ENCODE measurements around the gene PSENEN.

Gene PSENEN

GRCh38 chr19:35750167-35750566 lies 4.7 kb downstream of the PSENEN start:
- no peak for DNase-seq (ENCODE audit: low read depth, low spot score)
- Histone ChIP-seq H3K4me3 (no peak overlapping the region), H3K9ac (ENCODE audit: insufficient read length) (no peak overlapping the region), H3K36me3 (ENCODE audit: insufficient read depth, low read length) (no peaks in the 10 kb centered on the region; the same call in 1 of the 2 replicates), H3K27ac (no peak overlapping the region), H3K9me3 (ENCODE audit: low read depth, low read length) (no peaks in the 10 kb centered on the region)
- no peak for TF ChIP-seq EZH2 (IDR thresholded peaks at IDR 0.05)
- TF ChIP-seq POLR2AphosphoS5 (IDR thresholded peaks at IDR 0.05; ENCODE audit: borderline replicate concordance, low read depth, low read length): no peak
- no peak for TF ChIP-seq FOXP2 (optimal IDR thresholded peaks at IDR 0.05; ENCODE audit: control extremely low read depth, extremely low read length, insufficient read depth)

GRCh38 chr19:35751839-35752745 lies 6.6 kb downstream of the PSENEN start:
- Histone ChIP-seq H3K27ac (no peak overlapping the region), H3K36me3 (ENCODE audit: insufficient read depth, low read length) (no peaks in the 10 kb centered on the region; the same call in 1 of the 2 replicates), H3K9me3 (ENCODE audit: low read depth, low read length) (no peaks in the 10 kb centered on the region), H3K4me3 (no peak overlapping the region), H3K9ac (ENCODE audit: insufficient read length) (no peak overlapping the region)
- DNase-seq (ENCODE audit: low read depth, low spot score): no peak
- TF ChIP-seq FOXP2 (optimal IDR thresholded peaks at IDR 0.05; ENCODE audit: control extremely low read depth, extremely low read length, insufficient read depth) (no peak), EZH2 (IDR thresholded peaks at IDR 0.05) (no peak), POLR2AphosphoS5 (IDR thresholded peaks at IDR 0.05; ENCODE audit: borderline replicate concordance, low read depth, low read length) (no peak)

GRCh38 chr19:35752746-35753350 lies 7.4 kb downstream of the PSENEN start:
- TF ChIP-seq EZH2 (IDR thresholded peaks at IDR 0.05): no peak
- no peak for TF ChIP-seq FOXP2 (optimal IDR thresholded peaks at IDR 0.05; ENCODE audit: control extremely low read depth, extremely low read length, insufficient read depth)
- no peak for TF ChIP-seq POLR2AphosphoS5 (IDR thresholded peaks at IDR 0.05; ENCODE audit: borderline replicate concordance, low read depth, low read length)
- no peaks in the 10 kb centered on the region for H3K9me3 ChIP-seq (ENCODE audit: low read depth, low read length)
- H3K4me3 ChIP-seq: no peak overlapping the region
- no peak overlapping the region for H3K9ac ChIP-seq (ENCODE audit: insufficient read length)
- no peak overlapping the region for H3K27ac ChIP-seq
- H3K36me3 ChIP-seq (ENCODE audit: insufficient read depth, low read length): no peaks in the 10 kb centered on the region; the same call in 1 of the 2 replicates
- DNase-seq (ENCODE audit: low read depth, low spot score): no peak

- no peak for DNase-seq (ENCODE audit: low read depth, low spot score)
These were observed 8.4 kb downstream of the PSENEN start for GRCh38 chr19:35753634-35754369.

GRCh38 chr19:35754370-35755130 lies 9.1 kb downstream of the PSENEN start:
- TF ChIP-seq EZH2 (IDR thresholded peaks at IDR 0.05): no peak
- no peak for TF ChIP-seq POLR2AphosphoS5 (IDR thresholded peaks at IDR 0.05; ENCODE audit: borderline replicate concordance, low read depth, low read length)
- Histone ChIP-seq H3K4me3 (no peak overlapping the region), H3K9me3 (ENCODE audit: low read depth, low read length) (no peaks in the 10 kb centered on the region), H3K27ac (no peak overlapping the region), H3K9ac (ENCODE audit: insufficient read length) (no peak overlapping the region), H3K36me3 (ENCODE audit: insufficient read depth, low read length) (no peaks in the 10 kb centered on the region; the same call in 1 of the 2 replicates)
- DNase-seq (ENCODE audit: low read depth, low spot score): no peak

More at GRCh38 chr19:35753634-35754369, 8.4 kb downstream of the PSENEN start:
- Histone ChIP-seq H3K36me3 (ENCODE audit: insufficient read depth, low read length) (no peaks in the 10 kb centered on the region; the same call in 1 of the 2 replicates), H3K27ac (no peak overlapping the region), H3K4me3 (no peak overlapping the region), H3K9ac (ENCODE audit: insufficient read length) (no peak overlapping the region), H3K9me3 (ENCODE audit: low read depth, low read length) (no peaks in the 10 kb centered on the region)
- TF ChIP-seq FOXP2 (optimal IDR thresholded peaks at IDR 0.05; ENCODE audit: control extremely low read depth, extremely low read length, insufficient read depth) (no peak), EZH2 (IDR thresholded peaks at IDR 0.05) (no peak), POLR2AphosphoS5 (IDR thresholded peaks at IDR 0.05; ENCODE audit: borderline replicate concordance, low read depth, low read length) (no peak)

- Histone ChIP-seq H3K36me3 (ENCODE audit: insufficient read depth, low read length) (peaks cover under 1% of the 10 kb centered on the region; the same call in 1 of the 2 replicates), H3K9ac (ENCODE audit: insufficient read length) (no peak overlapping the region), H3K27ac (no peak overlapping the region), H3K9me3 (ENCODE audit: low read depth, low read length) (no peaks in the 10 kb centered on the region), H3K4me3 (no peak overlapping the region)
- no peak for DNase-seq (ENCODE audit: low read depth, low spot score)
- TF ChIP-seq POLR2AphosphoS5 (IDR thresholded peaks at IDR 0.05; ENCODE audit: borderline replicate concordance, low read depth, low read length) (no peak), FOXP2 (optimal IDR thresholded peaks at IDR 0.05; ENCODE audit: control extremely low read depth, extremely low read length, insufficient read depth) (no peak), EZH2 (IDR thresholded peaks at IDR 0.05) (no peak)
These were observed 9.7 kb downstream of the PSENEN start for GRCh38 chr19:35755131-35755549.

GRCh38 chr19:35755550-35756376 lies 10.3 kb downstream of the PSENEN start:
- no peak for DNase-seq (ENCODE audit: low read depth, low spot score)
- no peak overlapping the region for H3K9ac ChIP-seq (ENCODE audit: insufficient read length)
- H3K36me3 ChIP-seq (ENCODE audit: insufficient read depth, low read length): peaks cover 5% of the 10 kb centered on the region; the same call in 1 of the 2 replicates
- no peak for TF ChIP-seq POLR2AphosphoS5 (IDR thresholded peaks at IDR 0.05; ENCODE audit: borderline replicate concordance, low read depth, low read length)
- TF ChIP-seq EZH2 (IDR thresholded peaks at IDR 0.05): no peak
- no peak for TF ChIP-seq FOXP2 (optimal IDR thresholded peaks at IDR 0.05; ENCODE audit: control extremely low read depth, extremely low read length, insufficient read depth)
- H3K9me3 ChIP-seq (ENCODE audit: low read depth, low read length): no peaks in the 10 kb centered on the region
- no peak overlapping the region for H3K27ac ChIP-seq
- H3K4me3 ChIP-seq: no peak overlapping the region

Measured in SK-N-MC (cell line).